HG03469 (cell line): ENCODE measurements around the gene IGFALS.

ENCODE experiments used
- ATAC-seq: cut with Tn5 transposase; IDR thresholded peaks from one replicate; pipeline ENCODE4 v1.9.1; 2021; ENCODE audit warnings: mild to moderate bottlenecking, moderate library complexity, moderate number of reproducible peaks; ENCODE audit not compliant: unreplicated experiment

Gene IGFALS

DNA sequence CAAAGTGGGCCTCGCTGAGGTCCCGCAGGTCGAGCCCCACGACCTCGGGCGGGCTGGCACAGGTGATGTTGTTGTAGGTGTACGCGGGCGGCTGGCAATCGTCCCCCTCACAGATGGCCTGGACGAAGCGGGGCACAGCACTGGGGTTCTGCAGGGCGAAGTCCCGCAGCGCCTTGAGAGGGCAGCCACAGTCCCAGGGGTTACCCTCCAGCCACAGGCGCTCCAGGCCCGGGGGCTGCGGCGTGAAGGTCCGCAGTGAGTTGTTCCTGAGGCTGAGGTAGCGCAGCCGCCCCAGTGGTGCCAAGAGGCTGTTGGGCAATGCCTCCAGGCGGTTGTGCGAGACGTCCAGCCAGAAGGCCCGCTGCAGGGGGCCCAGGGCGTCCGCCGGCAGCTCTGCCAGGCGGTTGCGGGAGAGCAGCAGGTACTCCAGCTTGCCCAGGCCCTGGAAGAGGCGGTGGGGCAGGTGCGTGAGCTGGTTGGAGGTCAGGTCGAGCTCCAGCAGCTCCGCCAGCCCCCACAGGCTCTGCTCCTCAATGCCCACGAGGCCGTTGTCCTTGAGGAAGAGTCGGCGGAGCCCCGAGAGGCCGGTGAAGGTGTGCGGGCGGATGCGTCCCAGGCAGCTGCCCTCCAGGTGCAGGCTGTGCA lies 2.8 kb downstream of the IGFALS start:
- no peak for ATAC-seq

DNA sequence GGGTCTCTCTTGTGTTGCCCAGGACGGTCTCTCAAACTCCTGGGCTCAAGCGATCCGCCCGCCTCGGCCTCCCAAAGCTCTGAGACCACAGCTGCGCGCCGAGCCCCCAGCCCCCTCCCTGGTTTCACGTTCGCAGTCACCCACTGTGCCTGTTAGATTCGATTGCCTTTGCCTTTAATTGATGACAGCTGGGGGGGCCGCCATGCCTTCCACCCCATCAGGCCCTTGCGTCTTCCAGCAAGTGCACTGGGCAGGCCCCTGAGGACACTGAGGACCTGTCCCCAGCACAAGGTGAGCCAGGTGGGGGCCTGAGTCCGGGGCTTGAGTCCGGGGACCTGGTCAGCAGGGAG lies 3.3 kb downstream of the IGFALS start:
- ATAC-seq = no peak

DNA sequence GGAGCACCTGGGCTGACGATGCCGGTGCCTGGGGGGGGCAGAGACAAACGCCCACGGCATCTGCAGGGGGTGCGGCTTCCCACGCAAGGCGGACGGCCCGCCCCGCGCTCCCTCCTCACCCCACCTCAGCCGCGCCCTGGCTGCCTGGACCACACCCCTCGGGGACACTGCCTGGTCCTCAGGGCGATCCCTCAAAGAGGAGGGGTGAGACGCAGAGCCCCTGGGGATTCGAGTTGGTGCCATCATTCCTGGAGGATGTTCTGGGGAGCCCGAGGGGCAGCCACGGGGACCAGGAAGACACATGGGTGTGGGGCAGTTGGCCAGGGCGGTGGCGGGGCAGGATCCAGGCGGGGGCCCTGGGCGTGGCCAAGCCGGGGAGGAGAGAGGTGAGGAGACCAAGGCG lies 3.9 kb downstream of the IGFALS start:
- no peak for ATAC-seq

GRCh38 chr16:1788708-1789100 lies 4.8 kb downstream of the IGFALS start:
- no peak for ATAC-seq

DNA sequence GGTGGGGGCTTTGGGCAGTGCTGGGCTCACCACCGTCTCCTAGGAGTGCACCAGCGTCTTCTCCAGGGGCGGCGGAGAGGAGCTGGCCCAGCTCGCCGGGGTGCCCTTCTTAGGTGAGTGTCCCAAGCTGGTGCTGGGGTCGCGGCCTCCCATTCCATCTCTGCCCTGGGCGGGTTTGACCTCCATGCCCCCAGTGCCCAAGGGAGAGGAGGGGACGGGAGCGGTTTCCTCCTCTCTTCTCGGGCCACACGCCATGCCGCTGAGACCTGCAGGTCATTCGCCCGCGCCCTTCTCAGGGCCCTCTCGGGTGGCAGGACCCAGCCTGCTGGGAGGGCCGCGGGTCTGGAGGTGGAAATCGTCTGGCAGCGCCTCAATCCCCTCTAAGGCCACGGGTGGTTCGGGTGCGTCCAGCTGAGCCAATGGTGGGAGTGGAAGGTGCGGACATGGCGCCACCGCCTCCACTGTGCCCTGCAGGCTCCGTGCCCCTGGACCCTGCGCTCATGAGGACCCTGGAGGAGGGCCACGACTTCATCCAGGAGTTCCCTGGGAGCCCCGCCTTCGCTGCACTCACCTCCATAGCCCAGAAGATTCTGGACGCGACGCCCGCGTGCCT lies 5.3 kb downstream of the IGFALS start:
- ATAC-seq = no peak

GRCh38 chr16:1787322-1788094 lies 6.0 kb downstream of the IGFALS start:
- ATAC-seq = no peak

DNA sequence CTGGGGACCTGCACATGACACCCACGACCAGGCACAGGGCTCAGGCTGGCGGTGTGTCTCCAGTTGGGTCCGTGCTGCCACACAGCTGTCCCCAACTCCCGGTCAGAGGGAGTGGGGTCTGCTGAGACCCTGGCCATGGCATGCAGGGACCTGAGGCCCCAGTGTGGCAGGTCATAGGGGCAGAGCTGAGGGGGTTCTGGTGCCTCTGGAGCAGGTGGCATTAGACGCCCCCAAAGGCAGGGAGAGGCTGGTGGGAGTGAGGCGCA lies 6.5 kb downstream of the IGFALS start:
- no peak for ATAC-seq

GRCh38 chr16:1786242-1787055 lies 7.1 kb downstream of the IGFALS start:
- ATAC-seq = no peak

DNA sequence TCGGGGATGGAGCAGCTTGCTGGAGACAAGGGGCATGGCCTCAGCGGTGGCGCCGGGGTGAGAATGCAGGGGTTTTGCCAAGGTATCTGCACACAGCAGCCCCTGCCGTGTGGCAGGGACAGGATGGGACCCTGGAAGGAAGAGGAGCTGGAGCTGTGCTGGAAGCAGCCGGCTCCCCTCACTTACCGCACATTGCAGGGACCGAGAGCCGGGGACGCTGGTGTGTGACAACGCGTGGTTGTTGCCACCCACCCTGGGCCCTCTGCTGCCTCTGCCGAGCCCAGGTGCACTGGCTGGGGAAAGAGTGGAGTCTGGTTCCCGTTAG lies 7.7 kb downstream of the IGFALS start:
- no peak for ATAC-seq

- no peak for ATAC-seq
Observed at GRCh38 chr16:1784977-1785845, 8.3 kb downstream of the IGFALS start.

DNA sequence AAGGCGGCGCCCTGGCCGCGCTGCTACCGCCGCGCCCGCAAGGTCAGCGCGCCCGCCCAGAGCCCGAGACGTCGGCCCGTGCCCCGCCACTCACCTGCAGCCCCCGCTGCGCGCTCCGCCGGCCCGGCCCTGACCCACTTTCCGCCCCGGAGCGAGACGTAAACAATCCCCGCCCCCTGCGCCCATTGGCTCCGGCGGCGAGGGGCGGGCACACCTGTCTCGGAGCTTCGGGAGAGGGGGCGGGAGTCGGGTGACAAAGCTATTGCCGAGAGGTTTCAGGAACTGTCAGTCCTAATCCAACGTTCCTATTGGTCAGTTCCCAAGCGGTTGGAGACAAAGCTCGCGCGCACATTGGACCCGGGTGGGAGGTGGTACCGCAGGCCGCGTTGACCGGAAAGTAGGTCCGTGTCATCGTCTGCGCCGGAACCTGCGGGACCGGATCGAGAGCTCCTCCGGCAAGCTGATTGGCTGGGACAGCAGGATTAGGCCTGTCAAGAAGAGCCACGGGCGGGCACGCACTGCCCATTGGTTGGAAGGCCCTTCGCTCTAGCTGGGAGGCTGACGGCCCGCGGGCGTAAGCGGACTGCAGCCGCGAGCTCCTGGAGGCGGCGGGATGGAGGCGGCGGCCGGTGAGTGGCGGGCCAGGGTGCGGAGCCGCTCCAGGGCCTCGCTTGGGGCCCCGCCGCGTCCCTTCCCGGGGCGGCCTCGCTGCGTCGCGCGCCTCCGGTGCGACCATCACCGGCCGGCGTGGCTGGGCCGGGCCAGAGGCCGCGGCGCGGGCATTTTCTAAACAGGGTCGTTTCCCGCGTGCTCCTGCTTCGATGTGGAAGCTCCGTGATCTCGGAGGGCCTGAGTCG lies 10.9 kb downstream of the IGFALS start, which contains the start of the genes NUBP2 and SPSB3:
Gene NUBP2 (plus strand): TSS at position 553 of the 857 bp plus-strand sequence. CDS start 61 bp downstream, at position 614.
Gene SPSB3 (minus strand): TSS at position 164 of the 857 bp plus-strand sequence. CDS start 1,088 bp downstream, outside the sequence.
- peak; percentile 73 for ATAC-seq

GRCh38 chr16:1781758-1782407 lies 11.6 kb downstream of the IGFALS start:
- ATAC-seq = peak; percentile 7

GRCh38 chr16:1781254-1781653 lies 12.3 kb downstream of the IGFALS start:
- ATAC-seq = no peak

- no peak for ATAC-seq
Observed at GRCh38 chr16:1780677-1781072, 12.8 kb downstream of the IGFALS start.

GRCh38 chr16:1779741-1780676 lies 13.5 kb downstream of the IGFALS start:
- ATAC-seq = no peak

- no peak for ATAC-seq
Observed at GRCh38 chr16:1779234-1779701, 14.2 kb downstream of the IGFALS start.

DNA sequence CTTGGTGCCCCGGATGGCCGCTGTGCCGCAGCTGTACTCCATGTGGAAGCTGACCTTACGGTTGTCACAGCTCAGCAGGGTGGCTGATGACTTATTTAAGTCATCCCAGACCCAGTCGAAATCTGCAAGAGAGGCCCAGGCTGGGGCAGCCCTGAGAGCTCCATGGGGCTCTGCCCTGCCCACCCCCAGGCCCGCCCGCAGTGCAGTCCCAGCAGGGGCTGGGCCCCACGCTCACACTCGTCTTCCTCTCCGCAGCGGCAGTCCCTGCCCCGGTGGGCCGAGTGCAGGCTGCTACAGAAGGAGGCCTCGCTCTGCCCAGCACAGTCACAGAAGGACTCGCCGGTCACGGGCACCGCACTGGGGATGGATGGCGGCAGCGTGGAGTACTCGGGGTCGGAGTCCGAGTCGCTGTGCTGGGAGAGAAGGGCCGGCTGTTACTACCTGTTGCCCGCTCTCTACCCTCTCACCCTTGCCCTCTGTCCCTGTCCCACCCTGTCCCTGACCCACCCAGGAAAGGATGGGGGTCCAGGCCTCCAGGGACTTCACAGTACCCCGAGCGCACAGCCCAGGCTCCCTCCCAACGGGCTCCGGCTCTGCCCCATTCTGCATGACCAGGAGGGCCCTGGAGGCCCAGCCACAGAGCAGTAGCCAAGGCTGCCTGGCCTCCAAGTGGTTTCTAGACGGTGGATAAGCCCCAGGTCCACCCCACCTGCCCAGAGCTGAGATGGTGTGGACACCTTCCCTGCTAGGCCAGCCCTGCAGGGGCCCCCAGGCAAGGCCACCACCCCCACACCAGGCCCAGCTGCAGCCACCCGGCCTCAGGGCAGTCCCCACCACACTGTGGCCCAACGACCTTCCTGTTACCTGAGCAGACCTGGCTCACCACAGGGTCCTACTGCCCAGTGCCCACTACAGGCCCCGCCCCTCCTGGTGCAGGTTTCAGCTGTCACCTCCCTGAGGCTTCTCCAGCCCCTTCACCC lies 15.0 kb downstream of the IGFALS start:
- no peak for ATAC-seq
